ENCODE measurements around the gene UQCRC1. TPM values are rescaled to one million over a fixed set of nuclear protein-coding genes. Genes with fewer than 3 reads are reported as not detected.

UQCRC1 gene
- total RNA-seq, 1 donor from 2014 or later, result 946 TPM

- no peaks in the 10 kb centered on the region for H3K36me3 ChIP-seq (ENCODE audit: control insufficient read depth, insufficient read depth, low read length)
- H3K27me3 ChIP-seq (ENCODE audit: control insufficient read depth, insufficient read depth, low read length), result no peaks in the 10 kb centered on the region
- DNase-seq (ENCODE audit: low read depth) (no peak), FAIRE-seq (peak; percentile 50)
- TF ChIP-seq CTCF (IDR thresholded peaks at IDR 0.05; ENCODE audit: insufficient read depth, low read length, severe bottlenecking), result no peak
- no peak overlapping the region for H3K4me3 ChIP-seq (ENCODE audit: low read depth, low read length)
Measured at GRCh38 chr3:48652923-48653715, 43.7 kb upstream of the UQCRC1 start.

GRCh38 chr3:48651771-48652170 lies 42.3 kb upstream of the UQCRC1 start:
- H3K4me3 ChIP-seq (ENCODE audit: low read depth, low read length), result no peak overlapping the region
- no peak for DNase-seq (ENCODE audit: low read depth)
- no peaks in the 10 kb centered on the region for H3K27me3 ChIP-seq (ENCODE audit: control insufficient read depth, insufficient read depth, low read length)
- TF ChIP-seq CTCF (IDR thresholded peaks at IDR 0.05; ENCODE audit: insufficient read depth, low read length, severe bottlenecking), result no peak
- no peak for FAIRE-seq
- H3K36me3 ChIP-seq (ENCODE audit: control insufficient read depth, insufficient read depth, low read length), result no peaks in the 10 kb centered on the region

DNA sequence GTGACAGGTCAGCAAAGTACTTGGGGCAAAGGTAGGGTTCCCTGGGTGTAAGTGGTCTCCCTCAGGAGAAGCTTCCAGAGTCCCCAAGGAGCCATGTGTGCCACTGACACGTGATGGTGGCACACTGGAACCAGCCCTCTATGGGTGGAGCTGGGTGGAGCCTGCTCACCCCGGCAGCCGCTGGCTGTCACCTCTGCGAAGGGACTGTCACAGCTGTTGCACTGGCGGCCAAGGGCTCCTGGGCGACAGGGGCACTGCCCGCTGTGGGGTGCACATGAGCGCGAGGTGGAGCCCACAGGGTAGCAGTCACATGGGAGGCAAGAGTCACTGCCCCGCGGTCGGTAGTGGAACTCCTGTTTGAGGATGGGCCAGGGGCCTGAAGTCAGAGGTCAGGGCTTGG lies 41.3 kb upstream of the UQCRC1 start:
- Histone ChIP-seq H3K36me3 (ENCODE audit: control insufficient read depth, insufficient read depth, low read length) (no peaks in the 10 kb centered on the region), H3K4me3 (ENCODE audit: low read depth, low read length) (no peak overlapping the region), H3K27me3 (ENCODE audit: control insufficient read depth, insufficient read depth, low read length) (no peaks in the 10 kb centered on the region)
- TF ChIP-seq CTCF (IDR thresholded peaks at IDR 0.05; ENCODE audit: insufficient read depth, low read length, severe bottlenecking), result no peak
- FAIRE-seq (no peak), DNase-seq (ENCODE audit: low read depth) (no peak)

DNA sequence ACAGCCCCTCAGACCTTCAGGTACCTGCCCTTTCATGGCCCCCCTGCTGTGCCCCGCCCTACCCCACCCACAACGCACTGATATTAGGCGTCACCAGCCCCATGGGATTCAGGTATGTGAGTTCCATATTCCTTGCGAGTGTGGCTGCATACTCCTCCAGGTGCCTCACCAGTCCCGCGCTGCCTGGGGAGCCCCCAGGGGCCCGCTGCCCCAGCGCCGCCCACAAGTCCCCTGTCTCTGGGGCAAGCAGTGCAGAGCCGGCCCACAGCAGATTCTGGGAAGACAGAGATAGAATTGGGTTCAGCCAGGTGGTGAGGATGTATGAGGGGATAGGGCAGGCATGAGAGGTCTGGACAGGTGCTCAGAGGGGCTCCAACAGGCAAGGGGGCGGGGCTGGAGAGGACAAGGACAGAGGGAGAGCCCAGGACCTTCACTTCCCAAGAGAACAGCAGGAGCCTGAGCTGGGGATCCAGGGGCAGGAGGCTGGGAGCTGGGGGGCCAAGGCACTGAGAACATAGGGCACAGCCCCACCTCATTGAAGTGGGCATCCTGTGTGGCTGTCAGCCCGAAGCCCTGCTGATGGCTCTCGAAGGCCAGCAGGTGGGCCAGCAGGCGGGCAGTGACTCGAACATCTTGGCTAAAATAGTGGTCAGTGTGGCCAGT lies 38.9 kb upstream of the UQCRC1 start:
- FAIRE-seq (no peak), DNase-seq (ENCODE audit: low read depth) (no peak)
- TF ChIP-seq CTCF (IDR thresholded peaks at IDR 0.05; ENCODE audit: insufficient read depth, low read length, severe bottlenecking), result no peak
- Histone ChIP-seq H3K27me3 (ENCODE audit: control insufficient read depth, insufficient read depth, low read length) (no peaks in the 10 kb centered on the region), H3K4me3 (ENCODE audit: low read depth, low read length) (no peak overlapping the region), H3K36me3 (ENCODE audit: control insufficient read depth, insufficient read depth, low read length) (no peaks in the 10 kb centered on the region)

DNA sequence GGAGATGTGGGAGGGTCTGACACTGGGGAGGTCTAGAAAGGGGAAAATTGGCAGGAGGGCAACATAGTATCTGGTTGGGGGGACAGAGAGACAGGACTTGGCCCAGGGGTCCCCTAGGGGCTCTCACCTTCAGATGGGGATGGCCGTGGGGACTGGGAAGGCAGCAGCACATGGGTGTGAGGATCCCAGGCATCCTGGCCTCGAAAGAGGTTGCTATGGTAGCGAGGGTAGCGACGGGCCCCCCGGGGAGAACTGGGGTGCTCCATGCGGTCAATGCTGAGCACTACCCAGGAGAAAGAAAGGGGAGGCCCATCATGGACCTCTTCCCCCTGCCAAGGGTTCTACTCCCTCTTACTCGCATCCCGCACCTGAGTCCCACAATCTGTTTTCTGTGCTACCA lies 38.3 kb upstream of the UQCRC1 start:
- no peak overlapping the region for H3K4me3 ChIP-seq (ENCODE audit: low read depth, low read length)
- TF ChIP-seq CTCF (IDR thresholded peaks at IDR 0.05; ENCODE audit: insufficient read depth, low read length, severe bottlenecking), result no peak
- no peaks in the 10 kb centered on the region for H3K27me3 ChIP-seq (ENCODE audit: control insufficient read depth, insufficient read depth, low read length)
- H3K36me3 ChIP-seq (ENCODE audit: control insufficient read depth, insufficient read depth, low read length), result no peaks in the 10 kb centered on the region
- DNase-seq (ENCODE audit: low read depth), result no peak
- no peak for FAIRE-seq
